ENCODE results near the gene NSD2.

Gene NSD2

DNA sequence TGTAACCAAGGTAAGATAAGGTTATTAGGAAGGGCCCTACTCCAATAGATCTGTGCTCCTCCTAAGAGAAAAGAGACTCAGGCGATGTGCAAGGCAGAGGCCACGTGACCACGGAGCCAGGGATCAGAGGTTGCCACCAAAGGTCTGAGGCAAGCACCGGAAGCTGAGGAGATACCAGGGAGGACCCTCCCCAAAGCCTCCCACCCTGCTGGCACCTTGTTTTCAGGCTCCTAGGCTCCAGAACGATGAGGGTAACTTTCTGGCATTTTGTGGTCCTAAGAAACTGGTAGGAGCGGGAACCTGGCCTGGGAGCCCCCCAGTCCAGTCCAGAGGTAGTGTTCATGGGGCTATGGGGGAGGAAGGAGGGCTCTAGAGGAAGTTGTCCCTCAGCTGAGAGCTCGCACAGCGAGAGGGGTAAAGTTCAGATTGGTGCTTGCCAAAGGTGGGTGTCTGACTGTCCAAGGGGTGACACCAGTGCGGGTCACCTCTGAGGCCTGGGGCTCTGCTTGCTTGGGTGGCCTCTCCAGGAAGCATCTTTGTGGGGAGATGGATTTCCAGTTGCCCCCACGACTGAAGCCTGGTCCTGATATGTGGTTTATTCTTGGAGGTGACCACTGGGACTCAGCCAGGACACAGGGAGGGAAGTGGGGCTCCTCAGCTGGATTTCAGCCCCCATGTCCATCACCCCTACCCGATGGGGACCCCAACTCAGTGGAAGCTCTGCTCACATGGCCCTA is 7.7 kb upstream of the NSD2 start:
- TF ChIP-seq CTCF (IDR thresholded peaks at IDR 0.05) = no peak

DNA sequence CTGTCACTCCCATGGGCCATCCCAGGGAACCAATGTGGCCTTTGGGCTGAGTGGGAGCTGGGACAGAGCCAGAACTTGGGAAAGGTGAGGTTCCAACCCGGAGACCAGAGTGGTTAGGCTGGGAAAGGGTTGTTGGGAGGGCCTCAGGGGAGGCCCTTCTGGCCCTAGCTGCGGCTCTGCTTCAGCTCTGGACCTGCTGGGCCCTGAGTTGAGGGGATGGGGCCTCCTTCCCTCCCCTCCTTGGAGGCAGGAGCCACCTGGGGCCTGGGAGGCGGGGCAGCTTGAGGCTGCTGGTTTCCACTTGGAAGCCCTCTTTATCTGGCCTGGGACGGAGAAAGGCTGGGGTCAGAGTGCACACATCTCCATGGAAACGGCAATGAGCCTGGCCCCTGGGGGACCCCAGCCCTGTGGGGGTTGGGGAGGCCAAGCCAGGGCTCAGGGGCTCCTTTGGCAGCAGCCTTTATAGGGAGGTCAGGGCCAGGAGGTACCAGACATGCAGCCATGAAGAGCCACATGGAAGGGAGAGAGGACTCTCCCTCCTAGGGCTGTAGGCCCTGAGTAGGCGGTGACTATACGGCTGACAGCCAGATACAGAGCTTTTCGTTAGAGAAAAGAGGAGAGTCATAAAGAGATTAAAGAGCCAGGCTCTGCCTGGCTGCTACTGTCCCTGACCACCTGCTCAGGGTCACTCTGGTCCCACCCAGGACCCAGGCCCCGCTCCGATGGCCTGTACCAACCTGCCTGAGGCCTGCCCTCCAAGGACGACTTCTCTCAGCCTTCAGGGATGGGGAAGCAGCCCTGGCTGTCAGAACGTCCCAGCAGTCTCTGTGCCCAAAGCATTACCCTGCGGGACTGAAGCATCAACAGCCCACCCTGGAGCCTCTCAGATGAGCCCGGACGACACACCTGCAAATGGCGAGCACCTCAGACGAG is 6.9 kb upstream of the NSD2 start:
- no peak for TF ChIP-seq CTCF (IDR thresholded peaks at IDR 0.05)

- no peak for TF ChIP-seq CTCF (IDR thresholded peaks at IDR 0.05)
Measured at GRCh38 chr4:1866189-1866661, 5.0 kb upstream of the NSD2 start.

- TF ChIP-seq CTCF (IDR thresholded peaks at IDR 0.05) = no peak
Measured at GRCh38 chr4:1868293-1868692, 2.9 kb upstream of the NSD2 start.

DNA sequence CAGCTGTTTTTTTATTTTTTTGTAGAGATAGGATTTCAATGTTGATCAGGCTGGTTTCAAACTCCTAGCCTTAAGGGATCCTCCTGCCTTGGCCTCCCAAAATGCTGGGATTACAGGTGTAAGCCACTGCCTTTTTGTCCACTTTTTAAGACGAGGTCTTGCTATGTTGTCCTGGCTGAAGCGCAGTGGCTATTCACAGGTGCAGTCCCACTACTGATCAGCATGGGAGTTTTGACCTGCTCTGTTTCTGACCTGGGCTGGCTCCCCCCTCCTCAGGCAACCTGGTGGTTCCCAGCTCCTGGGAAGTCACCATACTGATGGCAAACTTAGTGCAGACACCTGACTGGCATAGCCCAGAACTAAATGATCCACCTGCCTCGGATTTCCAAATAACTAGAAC is 2.3 kb upstream of the NSD2 start:
- TF ChIP-seq CTCF (IDR thresholded peaks at IDR 0.05) = no peak

GRCh38 chr4:1869530-1870327 is 1.5 kb upstream of the NSD2 start:
- no peak for TF ChIP-seq CTCF (IDR thresholded peaks at IDR 0.05)

- TF ChIP-seq CTCF (IDR thresholded peaks at IDR 0.05) = no peak
Measured at GRCh38 chr4:1870328-1870577, 940 bp upstream of the NSD2 start.
